HG03045 (cell line): Measurements from ENCODE around the gene GDAP1L1.

Source experiments
- ATAC-seq: cut with Tn5 transposase; IDR thresholded peaks from one replicate; pipeline ENCODE4 v1.9.1; 2021; ENCODE audit warnings: mild to moderate bottlenecking, moderate library complexity; ENCODE audit not compliant: unreplicated experiment

Gene GDAP1L1

GRCh38 chr20:44251284-44251683 is 4.2 kb downstream of the GDAP1L1 start:
- no peak for ATAC-seq

GRCh38 chr20:44253528-44253927 is 6.4 kb downstream of the GDAP1L1 start:
- ATAC-seq, result no peak

GRCh38 chr20:44254073-44254472 is 7.0 kb downstream of the GDAP1L1 start:
- ATAC-seq, result no peak

- no peak for ATAC-seq
Measured at GRCh38 chr20:44255942-44256341, 8.8 kb downstream of the GDAP1L1 start.

GRCh38 chr20:44256961-44257360 is 9.9 kb downstream of the GDAP1L1 start:
- no peak for ATAC-seq

GRCh38 chr20:44258226-44258890 is 11.2 kb downstream of the GDAP1L1 start:
- ATAC-seq, result no peak

GRCh38 chr20:44264287-44264686 is 17.2 kb downstream of the GDAP1L1 start:
- ATAC-seq, result no peak

- no peak for ATAC-seq
Measured at GRCh38 chr20:44268802-44269201, 21.7 kb downstream of the GDAP1L1 start.

- ATAC-seq, result no peak
Measured at GRCh38 chr20:44271915-44272663, 25.0 kb downstream of the GDAP1L1 start.

GRCh38 chr20:44273231-44274215 is 26.4 kb downstream of the GDAP1L1 start:
- ATAC-seq, result no peak

GRCh38 chr20:44274303-44275017 is 27.4 kb downstream of the GDAP1L1 start:
- no peak for ATAC-seq

- no peak for ATAC-seq
Measured at GRCh38 chr20:44279228-44279627, 32.1 kb downstream of the GDAP1L1 start.

GRCh38 chr20:44280387-44280786 is 33.3 kb downstream of the GDAP1L1 start:
- ATAC-seq, result no peak

- ATAC-seq, result no peak
Measured at GRCh38 chr20:44282192-44282591, 35.1 kb downstream of the GDAP1L1 start.

- no peak for ATAC-seq
Measured at GRCh38 chr20:44284032-44284431, 36.9 kb downstream of the GDAP1L1 start.

GRCh38 chr20:44287272-44288097 is 40.4 kb downstream of the GDAP1L1 start:
- no peak for ATAC-seq

- no peak for ATAC-seq
Measured at GRCh38 chr20:44288252-44288651, 41.1 kb downstream of the GDAP1L1 start.

GRCh38 chr20:44291754-44292153 is 44.6 kb downstream of the GDAP1L1 start:
- ATAC-seq, result no peak

GRCh38 chr20:44296011-44296410 is 48.9 kb downstream of the GDAP1L1 start:
- no peak for ATAC-seq

GRCh38 chr20:44297721-44298120 is 50.6 kb downstream of the GDAP1L1 start:
- ATAC-seq, result no peak
